Mesothelial cell of epicardium (in vitro differentiated cells): ENCODE data around the gene ARMC9. TPM values are rescaled to one million over a fixed set of nuclear protein-coding genes. Genes with fewer than 3 reads are reported as not detected.
A peak's percentile ranks its signal among the peaks of the same experiment; 100 is the strongest.

ENCODE experiments used
- DNase-seq, 2 experiments: peaks; one replicate each; pipeline ENCODE4 v3.0.0; 2021; ENCODE audit warnings: low spot score in 2 of 2; ENCODE audit not compliant: unreplicated experiment in 2 of 2
- H3K27ac Mint-ChIP-seq: 2 replicates; pipeline ENCODE4 v1.8.0; 2021; ENCODE audit warnings: mixed read lengths
- H3K27me3 Mint-ChIP-seq: 2 replicates; pipeline ENCODE4 v1.8.0; 2021; ENCODE audit warnings: low read depth, mixed read lengths
- H3K36me3 Mint-ChIP-seq: 2 replicates; pipeline ENCODE4 v1.8.0; 2021; ENCODE audit warnings: mixed read lengths
- H3K4me1 Mint-ChIP-seq: 2 replicates; pipeline ENCODE4 v1.8.0; 2021; ENCODE audit warnings: mixed read lengths
- H3K4me3 Mint-ChIP-seq: 2 replicates; pipeline ENCODE4 v1.8.0; 2021; ENCODE audit warnings: mild to moderate bottlenecking, moderate library complexity, mixed read lengths
- H3K9me3 Mint-ChIP-seq: 2 replicates; pipeline ENCODE4 v1.8.0; 2021; ENCODE audit warnings: mixed read lengths
- CTCF ChIP-seq: fragments of 200-600 bp; sonication (generic); IDR thresholded peaks from one replicate; pipeline ENCODE4 v1.5.0; 2021; ENCODE audit warnings: antibody characterized with exemption; ENCODE audit not compliant: unreplicated experiment
- total RNA-seq: library from RNA; stranded (reverse); gene quantifications from 3 replicates; pipeline ENCODE4 v1.2.1, GENCODE V29; 2021

The ARMC9 gene
- total RNA-seq, 1 donor from 2014 or later = 52.3 TPM

GRCh38 chr2:231394211-231395141, 196.0 kb downstream of the ARMC9 start:
- peak; percentile 26 for TF ChIP-seq CTCF
- Mint-ChIP-seq H3K4me1 (peaks cover 15% of the 10 kb centered on the region), H3K27ac (no peak overlapping the region), H3K27me3 (peaks cover 22% of the 10 kb centered on the region), H3K9me3 (no peaks in the 10 kb centered on the region), H3K36me3 (peaks cover 3% of the 10 kb centered on the region), H3K4me3 (peak overlapping the region; percentile 72)
- DNase-seq = no peak

GRCh38 chr2:231395188-231396057, 197.0 kb downstream of the ARMC9 start, which contains the start of gene B3GNT7:
Gene B3GNT7, plus strand, starts transcription at chr2:231395710. Its CDS starts 94 bp downstream, at chr2:231395804.
- H3K9me3 Mint-ChIP-seq = no peaks in the 10 kb centered on the region
- no peak for DNase-seq
- H3K4me3 Mint-ChIP-seq = peak within 1 kb of the TSS; percentile 72
- H3K27ac Mint-ChIP-seq = no peak within 1 kb of the TSS
- peaks cover 24% of the 10 kb centered on the region for H3K4me1 Mint-ChIP-seq
- peaks cover 22% of the 10 kb centered on the region for H3K27me3 Mint-ChIP-seq
- no peak for TF ChIP-seq CTCF
- H3K36me3 Mint-ChIP-seq = peaks cover 3% of the 10 kb centered on the region

- no peaks in the 10 kb centered on the region for H3K9me3 Mint-ChIP-seq
- no peak for TF ChIP-seq CTCF
- H3K27ac Mint-ChIP-seq = no peak overlapping the region
- DNase-seq = no peak
- peak overlapping the region; percentile 64 for H3K4me3 Mint-ChIP-seq
- H3K27me3 Mint-ChIP-seq = peaks cover 22% of the 10 kb centered on the region
- peaks cover 25% of the 10 kb centered on the region for H3K4me1 Mint-ChIP-seq
- H3K36me3 Mint-ChIP-seq = peaks cover 3% of the 10 kb centered on the region
These were observed 197.8 kb downstream of the ARMC9 start for GRCh38 chr2:231396058-231396821.

GRCh38 chr2:231397011-231397927, 198.8 kb downstream of the ARMC9 start:
- Mint-ChIP-seq H3K27ac (no peak overlapping the region), H3K4me3 (peak overlapping the region; percentile 64), H3K36me3 (peaks cover 4% of the 10 kb centered on the region), H3K27me3 (peaks cover 22% of the 10 kb centered on the region), H3K9me3 (no peaks in the 10 kb centered on the region), H3K4me1 (peaks cover 27% of the 10 kb centered on the region)
- DNase-seq = no peak
- TF ChIP-seq CTCF = no peak
